HG02798 (cell line): ENCODE measurements around the gene KIF23.

ENCODE experiments used
- ATAC-seq: cut with Tn5 transposase; IDR thresholded peaks from one replicate; pipeline ENCODE4 v1.9.1; 2021; ENCODE audit warnings: mild to moderate bottlenecking; ENCODE audit not compliant: unreplicated experiment, poor library complexity

Gene KIF23

DNA sequence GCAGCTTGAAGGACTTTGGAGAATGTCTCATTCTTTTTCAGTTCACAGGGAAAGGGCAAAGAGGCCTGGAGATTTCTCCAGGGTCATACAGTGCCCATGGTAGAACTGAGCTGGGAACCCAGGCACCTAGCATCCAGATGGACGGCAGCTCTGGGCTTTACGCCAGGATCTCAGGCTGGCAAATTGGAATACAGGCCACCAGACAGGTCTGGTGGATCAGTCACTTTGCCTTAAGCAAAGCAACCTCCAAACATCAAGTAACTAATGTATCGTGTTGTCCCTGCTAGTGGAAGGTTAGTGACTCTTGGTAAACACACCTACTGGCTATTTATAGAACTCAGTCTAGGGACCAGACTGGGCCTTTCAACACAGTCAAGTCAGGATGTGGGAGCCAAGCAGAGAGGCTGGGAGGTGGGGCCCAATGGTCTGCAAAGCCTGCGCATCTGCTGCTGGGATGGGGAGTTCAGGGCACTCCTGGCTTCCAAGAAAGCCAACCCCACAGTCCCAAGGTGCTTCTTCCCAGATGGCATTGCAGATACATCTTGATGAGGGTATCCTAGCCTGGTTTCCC lies 68.6 kb downstream of the KIF23 start:
- ATAC-seq, result no peak

DNA sequence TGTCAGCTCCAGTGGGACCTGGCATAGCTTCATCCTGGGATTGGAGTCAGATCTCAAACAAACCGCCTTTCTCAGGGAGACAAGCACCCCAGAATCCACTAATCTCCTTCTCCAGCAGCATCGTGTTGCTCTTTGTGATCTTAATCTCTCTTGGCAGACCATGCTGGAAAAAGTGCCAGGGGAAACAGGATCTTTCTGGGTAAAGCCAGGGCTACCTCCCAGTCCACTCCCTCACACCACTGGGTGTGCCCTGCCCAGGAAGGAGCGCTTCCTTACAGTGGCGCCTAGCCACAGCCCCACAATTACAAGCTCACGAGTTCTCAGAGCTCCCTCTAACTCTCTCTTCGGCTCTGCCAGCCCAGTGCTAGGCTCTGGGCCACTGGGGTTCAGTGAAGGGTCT lies 70.7 kb downstream of the KIF23 start:
- ATAC-seq, result no peak

DNA sequence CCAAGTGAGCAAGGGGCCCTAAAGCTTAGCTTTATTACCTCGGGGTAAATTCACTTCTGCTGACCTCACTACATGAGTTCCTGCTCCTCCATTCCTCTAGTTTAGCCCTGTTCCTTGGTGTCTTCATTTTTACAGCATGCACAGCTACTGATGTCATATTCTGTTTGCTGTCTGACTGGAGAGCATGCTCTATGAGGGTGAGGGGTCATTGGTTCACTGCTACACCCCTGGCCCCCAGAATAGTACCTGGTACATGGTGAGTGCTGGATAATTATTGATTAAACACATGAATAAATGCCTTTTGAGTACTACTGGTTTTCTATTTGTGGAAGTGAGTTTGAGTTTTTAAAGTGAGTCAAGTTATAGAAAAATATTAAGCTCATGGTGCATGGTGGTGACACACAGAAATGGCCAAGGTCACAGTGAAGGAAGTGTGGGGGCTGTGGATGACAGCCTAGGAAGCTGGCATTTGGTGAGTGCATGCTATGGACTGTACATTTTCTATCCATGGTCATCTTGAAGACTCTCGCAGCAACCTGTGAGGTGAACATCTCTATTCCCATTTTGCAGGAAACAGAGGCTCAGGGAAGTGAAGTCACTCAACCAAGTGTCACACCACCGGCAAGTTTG lies 72.4 kb downstream of the KIF23 start:
- no peak for ATAC-seq

DNA sequence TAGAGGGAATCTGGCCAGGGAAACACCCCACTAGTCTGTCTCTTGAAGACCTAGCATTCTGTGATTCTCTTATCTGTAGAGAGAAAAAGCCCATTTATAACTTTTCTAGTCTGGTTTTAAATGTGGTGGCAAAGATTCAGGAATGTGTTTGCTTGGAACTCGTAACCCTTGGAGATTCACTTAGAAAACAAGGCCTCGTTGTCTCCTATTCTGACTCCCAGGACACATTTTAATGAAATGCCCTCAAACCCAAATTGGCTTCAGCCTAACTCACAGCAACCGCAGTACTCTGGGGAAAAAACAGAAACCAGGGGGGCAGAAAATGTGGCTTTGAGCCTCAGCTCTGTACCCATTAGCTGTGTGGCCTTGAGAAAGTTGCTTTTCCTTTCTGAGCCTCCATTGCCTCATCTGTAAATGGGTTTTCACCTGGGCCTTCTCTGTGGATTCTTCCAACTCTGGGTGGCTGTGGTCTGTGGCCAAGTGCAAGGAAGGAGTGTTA lies 75.0 kb downstream of the KIF23 start:
- no peak for ATAC-seq

DNA sequence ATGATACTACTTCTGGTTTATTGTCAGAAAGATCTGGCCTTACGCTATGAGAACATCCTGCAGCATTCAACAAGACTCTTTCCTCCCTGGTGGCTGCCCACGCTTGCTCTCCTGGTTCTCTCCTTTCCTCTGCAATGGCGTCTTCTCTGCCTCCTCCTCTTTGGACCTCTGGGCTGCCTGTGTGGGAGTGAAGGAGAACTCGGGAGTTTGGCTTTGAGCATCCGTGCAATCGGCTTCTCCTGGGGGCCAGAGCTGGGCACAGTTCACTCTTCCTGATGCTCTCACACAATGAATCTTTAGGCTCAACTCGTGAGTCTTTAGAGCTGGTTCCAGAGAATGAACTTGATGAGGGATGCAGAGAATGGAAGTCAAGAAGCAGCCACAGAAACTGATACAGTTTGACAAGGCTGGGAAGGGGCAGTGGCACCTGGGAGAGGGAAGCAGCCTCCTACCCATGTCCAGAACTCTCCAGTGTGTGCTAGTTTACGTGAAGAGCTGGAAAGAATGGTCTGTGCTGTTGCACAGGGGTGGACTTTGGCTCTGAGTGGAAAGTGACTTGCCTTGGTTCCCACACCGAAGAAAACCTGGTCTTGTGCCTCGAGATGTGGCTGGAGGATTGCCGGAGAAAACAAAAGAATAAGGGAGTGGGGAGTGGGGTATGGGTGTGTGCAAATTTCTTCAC lies 76.3 kb downstream of the KIF23 start:
- no peak for ATAC-seq

DNA sequence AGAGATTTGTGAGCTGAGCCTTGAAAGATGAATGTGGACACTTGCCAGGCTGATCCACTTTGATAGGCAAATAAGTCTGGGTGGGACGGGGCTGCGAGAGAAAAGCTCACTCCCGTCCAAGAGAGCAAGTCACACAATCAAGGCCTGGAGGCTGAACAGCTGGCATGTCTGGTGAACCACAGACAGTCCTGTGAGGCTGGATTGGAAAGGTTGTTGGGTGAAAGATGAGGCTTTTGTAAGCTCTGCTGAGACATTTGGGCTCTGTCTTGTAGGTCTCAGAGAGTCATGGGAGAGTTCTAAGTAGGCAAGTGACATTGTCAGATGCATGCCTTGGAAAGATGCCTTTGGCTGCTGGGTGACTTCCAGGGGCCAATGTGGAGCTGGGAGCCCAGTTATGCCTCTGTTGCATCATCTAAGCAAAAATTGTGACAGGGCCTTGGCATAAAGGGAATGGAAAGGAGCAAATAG lies 76.9 kb downstream of the KIF23 start:
- no peak for ATAC-seq

DNA sequence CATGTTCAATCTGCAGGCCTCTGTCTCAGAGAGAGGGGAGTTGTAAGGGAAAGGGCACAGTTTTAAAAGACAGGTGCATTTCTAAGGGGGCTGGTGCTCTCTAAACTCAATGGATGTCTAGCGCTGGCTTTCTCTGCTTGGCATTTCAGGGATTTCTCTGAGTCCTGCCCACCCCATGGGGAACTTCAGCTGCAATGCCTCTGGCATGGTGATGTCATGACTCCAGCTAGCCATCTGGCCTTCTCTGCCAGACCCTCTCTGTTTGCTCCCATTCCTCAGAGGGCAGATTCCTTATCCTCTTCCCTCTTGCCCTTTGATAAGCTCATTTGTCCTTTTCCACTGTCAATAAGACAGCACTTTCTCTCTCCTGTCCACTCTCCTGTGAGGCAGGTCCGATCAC lies 79.3 kb downstream of the KIF23 start:
- ATAC-seq, result no peak

DNA sequence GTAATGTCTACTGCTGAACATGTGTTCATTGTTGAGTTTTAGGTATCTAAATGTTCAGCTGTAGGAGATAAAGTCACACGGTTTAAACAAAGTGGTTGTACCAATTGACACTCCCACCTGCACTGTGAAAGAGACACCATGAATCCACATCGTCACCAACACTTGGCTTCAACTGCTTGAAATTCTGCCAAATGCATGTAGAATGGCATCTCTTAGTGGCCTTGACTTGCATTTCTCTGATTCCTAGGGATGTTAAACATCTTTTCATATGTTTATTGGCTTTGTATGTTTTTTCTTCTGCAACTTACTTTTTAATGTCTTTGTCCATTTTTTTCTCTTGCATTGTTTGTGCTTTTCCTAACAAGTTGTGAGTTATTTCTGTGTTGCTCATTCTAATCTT lies 81.9 kb downstream of the KIF23 start:
- ATAC-seq, result no peak

DNA sequence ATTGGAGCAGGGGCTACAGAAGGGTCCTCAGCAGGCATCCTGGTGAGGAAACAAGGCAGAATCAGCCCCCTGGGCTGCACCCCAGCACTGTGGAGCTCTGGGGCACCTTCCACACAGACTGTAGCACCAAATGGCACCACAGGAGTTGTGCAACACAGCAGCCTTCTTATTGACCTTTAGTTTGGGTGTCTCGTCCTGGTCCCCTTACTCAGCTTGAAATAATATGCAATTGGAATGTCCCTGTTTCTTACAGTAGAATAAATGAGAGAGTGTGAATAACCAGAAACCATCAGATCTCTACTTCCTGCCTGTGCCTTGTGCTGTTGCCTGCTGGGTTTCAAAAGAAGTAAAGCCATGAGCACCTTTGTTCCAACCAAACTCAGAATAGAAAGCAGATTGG lies 82.9 kb downstream of the KIF23 start:
- ATAC-seq, result no peak

DNA sequence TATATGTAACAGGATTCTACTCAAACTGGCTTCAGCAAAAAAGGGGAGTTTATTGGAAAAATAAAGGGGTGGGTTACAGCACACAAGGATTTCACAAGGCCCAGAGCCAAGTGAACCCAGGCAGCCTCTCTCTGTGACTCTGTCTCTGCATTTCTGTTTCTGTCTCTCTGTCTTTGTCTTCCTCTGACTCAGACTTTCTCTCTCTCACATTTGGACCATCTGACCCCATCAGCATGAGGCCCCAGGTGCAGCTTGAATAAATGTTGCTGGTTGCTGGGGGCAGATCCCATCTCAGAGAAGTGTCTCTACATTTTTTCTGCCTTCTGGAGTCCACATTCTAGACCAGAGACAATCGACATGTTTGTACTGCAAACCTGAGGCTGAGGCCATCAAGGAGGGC lies 83.5 kb downstream of the KIF23 start:
- ATAC-seq, result no peak
